Hematopoietic multipotent progenitor cell treated with erythropoietin and hydrocortisone succinate and interleukin-3 and kit ligand, for 8 days (in vitro differentiated cells): ENCODE results near the gene MGAT5B.
A peak's percentile ranks its signal among the peaks of the same experiment; 100 is the strongest.

Experiments
- DNase-seq: peaks from one replicate; pipeline ENCODE4 v3.0.0-alpha.2; 2015

MGAT5B gene

GRCh38 chr17:76879691-76880090 lies 11.5 kb downstream of the MGAT5B start:
- no peak for DNase-seq

GRCh38 chr17:76880268-76880667 lies 12.1 kb downstream of the MGAT5B start:
- DNase-seq, result no peak

DNA sequence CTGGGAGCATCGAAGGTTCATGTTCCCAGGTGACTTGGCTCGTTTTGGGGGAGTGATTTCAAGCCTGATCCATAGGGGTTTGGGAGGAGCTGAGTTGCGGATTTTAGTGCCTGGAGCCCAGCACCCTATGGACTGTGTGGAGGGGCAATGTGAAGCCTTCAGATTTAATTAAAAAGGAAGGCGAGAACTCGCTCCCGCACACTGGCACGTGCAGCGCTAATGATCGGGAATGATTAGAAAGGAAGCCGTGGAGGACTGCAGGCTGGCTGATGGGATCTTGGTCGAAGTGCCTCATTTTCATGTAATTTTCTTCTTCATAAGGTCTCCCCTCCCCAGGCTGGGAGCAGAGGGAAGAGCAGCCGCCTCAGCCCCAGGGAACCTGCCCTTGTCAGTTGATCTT lies 12.8 kb downstream of the MGAT5B start:
- DNase-seq, result no peak

DNA sequence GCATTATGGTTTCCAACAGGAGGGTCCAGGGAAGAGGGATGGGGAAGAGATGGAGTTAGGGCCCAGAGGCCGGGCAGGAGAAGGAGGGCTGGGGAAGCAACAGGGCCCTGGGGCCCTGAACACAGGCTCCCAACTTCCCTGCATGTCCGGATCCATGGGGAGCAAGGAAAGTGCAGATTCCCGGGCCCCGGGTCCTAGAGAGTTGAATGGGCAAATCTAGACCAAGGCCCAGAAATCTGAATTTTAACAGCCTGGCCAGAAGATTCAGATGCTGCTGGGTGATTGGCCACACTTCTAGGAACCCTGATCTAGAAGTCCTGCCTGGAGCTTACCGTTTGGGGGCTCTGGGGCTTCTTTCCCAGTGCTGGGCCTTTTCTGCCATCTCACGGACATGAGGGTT lies 13.2 kb downstream of the MGAT5B start:
- DNase-seq, result no peak

DNA sequence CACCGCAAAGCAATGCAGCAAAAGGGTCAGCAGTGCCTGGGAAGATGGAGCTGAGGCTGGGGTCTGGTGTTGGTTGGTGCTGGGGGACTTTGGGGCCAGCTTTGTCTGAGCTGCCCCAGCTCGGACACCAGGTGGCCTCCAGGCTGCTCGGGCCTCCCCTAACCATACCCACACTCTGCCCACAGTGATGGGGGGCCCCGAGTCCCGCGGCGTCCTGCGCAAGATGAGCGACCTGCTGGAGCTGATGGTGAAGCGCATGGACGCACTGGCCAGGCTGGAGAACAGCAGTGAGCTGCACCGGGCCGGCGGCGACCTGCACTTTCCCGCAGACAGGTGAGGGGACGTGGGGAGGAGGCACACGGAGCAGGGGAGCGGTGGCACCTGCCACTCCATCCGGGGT lies 13.8 kb downstream of the MGAT5B start:
- no peak for DNase-seq

GRCh38 chr17:76883744-76884525 lies 15.7 kb downstream of the MGAT5B start:
- no peak for DNase-seq

GRCh38 chr17:76884995-76885893 lies 17.0 kb downstream of the MGAT5B start:
- no peak for DNase-seq

- no peak for DNase-seq
Measured at GRCh38 chr17:76885894-76886290, 17.7 kb downstream of the MGAT5B start.

- DNase-seq, result no peak
Measured at GRCh38 chr17:76886395-76886794, 18.2 kb downstream of the MGAT5B start.

- peak; percentile 20 for DNase-seq
Measured at GRCh38 chr17:76887802-76888201, 19.6 kb downstream of the MGAT5B start.

DNA sequence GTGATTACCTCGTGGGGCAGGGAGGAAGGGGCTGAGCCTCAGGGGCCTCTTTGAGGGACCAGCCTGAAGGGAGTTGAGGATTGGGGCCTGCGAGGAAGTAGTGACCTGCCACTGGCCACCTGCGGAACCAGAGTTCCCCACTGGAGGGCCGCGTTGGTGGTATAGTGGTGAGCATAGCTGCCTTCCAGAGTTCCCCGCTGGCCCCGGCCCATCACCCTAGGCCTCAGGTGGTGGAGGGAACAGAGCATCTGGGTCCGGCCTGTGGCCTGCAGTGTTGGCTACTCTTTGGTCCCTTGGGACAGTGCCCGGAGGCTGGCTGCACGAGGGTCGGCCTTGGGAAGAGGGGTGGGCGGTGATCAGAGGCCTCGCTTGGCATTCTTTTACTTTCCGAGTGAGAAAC lies 20.5 kb downstream of the MGAT5B start:
- no peak for DNase-seq

- DNase-seq, result no peak
Measured at GRCh38 chr17:76889323-76889722, 21.1 kb downstream of the MGAT5B start.

DNA sequence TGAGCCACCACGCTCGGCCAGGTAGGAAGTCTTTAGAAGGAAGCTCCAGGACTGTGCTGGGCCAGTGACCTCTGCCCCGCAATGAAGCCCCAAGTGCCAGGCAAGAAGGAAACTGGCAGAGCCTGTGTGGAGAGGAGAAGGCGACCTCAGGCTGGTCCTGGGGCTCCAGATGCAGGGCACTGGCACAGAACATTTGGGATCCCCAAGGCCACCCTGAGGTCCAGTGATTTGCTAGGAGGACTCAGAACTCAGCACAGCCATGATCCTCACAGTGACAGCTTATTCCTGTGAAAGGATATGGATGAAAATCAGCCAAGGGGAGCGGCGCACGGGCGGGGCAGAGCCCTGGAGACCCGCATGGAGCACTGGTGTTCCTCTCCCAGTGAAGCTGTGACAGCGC lies 24.1 kb downstream of the MGAT5B start:
- no peak for DNase-seq

DNA sequence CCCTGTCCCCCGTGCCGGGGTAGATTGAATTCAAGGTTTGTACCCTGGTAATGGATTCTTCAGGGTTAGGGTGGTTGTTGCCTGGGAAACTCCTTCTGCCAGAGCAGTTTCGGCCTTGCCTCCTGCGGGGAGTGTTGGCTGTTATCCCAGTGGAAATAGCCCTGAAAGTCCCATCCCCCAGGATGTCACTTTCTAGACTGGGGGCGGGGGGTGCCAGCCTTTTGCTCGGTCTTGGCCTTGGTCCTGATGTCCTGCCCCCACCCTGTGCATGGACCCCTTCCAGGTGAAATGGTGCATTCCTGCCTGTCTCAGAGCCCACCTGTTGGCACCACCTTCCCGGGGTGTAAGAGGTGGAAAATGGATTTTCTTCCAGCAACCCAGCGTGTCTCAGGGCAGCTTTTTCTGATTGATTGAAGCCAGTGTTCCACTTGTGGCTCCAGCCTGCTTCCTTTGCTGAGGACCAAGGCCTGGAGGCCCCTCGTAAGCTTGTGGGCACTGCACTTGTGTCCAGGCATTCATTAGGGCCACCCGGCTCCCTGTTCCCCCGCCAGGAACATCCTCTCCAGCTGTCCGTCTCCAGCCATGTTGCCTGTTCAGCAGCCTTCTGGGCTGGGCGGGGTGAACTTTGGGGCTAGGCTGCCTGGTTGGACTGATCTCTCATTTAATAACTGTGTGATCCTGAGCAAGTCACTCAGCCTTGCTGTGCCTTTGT lies 25.6 kb downstream of the MGAT5B start:
- no peak for DNase-seq

DNA sequence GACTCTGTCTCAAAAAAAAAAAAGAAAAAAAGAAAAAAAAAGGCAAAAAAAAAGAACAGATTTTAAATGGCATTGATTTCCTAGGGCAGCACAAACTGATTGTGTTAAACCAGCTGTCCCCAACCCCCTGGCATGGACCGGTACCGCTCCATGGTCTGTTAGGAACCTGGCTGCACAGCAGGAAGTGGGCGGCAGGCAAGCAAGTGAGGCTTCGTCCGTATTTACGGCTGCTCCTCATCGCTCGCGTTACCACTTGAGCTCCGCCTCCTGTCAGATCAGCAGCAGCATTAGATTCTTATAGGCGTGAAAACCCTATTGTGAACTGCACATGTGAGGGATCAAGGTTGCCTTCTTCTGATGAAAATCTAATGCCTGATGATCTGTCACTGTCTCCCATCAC lies 26.6 kb downstream of the MGAT5B start:
- DNase-seq, result no peak

DNA sequence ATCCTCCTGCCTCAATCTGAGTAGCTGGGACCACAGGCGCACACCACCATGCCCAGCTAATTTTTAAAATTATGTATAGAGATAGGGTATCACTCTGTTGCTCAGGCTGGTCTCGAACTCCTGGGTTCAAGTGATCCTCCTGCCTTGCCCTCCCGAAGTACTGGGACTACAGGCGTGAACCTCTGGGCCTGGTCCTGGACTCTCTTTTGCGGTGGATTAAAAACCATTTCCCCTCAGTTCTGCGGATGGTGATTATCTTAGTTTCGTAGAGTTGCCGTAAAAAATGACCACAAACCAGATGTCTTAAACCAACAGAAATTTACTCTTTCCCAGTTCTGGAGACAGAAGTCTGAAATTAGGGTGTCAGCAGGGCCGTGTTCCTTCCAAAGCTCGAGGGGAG lies 28.8 kb downstream of the MGAT5B start:
- DNase-seq, result no peak

GRCh38 chr17:76899414-76899813 lies 31.2 kb downstream of the MGAT5B start:
- no peak for DNase-seq

DNA sequence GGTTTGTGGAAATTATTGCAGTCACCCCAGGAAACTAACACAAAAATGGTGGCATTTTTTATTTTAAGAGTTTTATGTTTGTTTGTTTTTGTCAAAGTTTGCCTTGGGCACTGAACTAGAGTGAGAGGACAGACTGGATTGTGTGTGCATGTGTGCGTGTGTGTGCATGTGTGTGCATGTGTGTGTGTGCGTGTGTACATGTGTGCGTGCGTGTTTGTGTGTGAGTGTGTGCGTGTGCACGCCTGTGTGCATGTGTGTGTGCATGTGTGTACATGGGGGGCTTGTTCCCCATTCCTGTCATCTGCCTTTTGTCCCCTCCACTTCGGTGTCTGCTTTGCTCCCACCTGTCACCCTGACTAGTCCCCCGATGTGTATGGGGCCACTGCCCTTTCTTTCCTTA lies 32.5 kb downstream of the MGAT5B start:
- no peak for DNase-seq

DNA sequence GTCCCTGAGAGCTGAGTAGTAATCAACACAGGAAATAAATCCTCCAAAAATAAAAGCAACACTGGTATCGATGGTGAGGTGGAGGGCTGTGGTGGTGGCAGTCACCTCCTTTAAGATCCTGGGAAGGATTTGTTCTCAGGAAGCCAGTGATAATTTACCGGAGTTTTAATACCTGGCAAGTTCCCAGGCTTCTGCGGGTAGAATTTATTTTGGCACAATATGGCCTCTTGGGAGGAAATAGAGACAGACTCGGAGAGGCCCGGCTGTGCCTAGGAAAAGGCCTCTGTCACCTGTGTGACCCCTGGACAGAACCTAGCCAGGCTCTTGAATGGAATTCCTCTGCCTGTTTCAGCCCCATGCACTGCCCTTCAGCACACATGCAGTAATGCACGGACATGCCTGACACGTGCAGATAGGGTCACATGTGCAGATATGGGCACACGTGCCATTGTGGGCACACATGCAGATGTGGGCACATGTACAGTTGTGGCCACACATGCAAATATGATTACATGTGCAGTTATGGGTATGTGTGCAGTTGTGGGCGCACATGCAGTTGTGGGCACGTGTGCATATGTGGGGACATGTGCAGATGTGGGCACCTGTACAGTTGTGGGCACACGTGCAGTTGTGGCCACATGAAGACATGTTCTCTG lies 33.5 kb downstream of the MGAT5B start:
- DNase-seq, result no peak

- DNase-seq, result no peak
Measured at GRCh38 chr17:76902476-76902875, 34.3 kb downstream of the MGAT5B start.

- DNase-seq, result no peak
Measured at GRCh38 chr17:76903631-76904030, 35.4 kb downstream of the MGAT5B start.

DNA sequence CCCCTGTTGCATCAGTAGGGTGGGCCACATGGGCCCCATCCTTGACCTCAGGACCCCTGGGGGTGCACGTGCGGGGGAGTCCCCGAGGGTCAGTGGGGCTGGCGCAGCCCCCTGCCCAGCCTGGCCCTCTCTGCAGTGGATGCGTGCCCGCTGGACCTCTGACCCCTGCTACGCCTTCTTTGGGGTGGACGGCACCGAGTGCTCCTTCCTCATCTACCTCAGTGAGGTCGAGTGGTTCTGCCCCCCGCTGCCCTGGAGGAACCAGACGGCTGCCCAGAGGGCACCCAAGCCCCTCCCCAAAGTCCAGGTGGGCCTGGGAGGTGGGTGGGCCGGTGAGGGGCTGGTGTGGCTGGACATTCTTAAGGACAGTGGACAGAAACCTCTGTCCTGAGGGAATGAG lies 35.9 kb downstream of the MGAT5B start:
- no peak for DNase-seq

DNA sequence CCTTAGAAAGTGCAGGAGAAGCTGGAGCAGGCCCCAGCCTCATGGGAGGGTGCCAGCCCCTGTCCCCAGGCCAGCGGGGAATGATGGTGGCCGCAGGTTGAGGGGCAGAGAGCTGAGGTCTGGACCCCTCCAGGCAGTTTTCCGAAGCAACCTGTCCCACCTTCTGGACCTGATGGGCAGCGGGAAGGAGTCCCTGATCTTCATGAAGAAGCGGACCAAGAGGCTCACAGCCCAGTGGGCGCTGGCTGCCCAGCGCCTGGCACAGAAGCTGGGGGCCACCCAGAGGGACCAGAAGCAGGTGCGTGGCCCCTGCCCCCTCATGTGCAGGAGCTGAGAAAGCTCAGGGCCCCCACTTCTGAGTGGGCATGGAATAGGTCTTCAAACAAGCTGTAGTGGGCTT lies 36.8 kb downstream of the MGAT5B start:
- no peak for DNase-seq
